ENCODE results near the gene HOXA10.

DNA sequence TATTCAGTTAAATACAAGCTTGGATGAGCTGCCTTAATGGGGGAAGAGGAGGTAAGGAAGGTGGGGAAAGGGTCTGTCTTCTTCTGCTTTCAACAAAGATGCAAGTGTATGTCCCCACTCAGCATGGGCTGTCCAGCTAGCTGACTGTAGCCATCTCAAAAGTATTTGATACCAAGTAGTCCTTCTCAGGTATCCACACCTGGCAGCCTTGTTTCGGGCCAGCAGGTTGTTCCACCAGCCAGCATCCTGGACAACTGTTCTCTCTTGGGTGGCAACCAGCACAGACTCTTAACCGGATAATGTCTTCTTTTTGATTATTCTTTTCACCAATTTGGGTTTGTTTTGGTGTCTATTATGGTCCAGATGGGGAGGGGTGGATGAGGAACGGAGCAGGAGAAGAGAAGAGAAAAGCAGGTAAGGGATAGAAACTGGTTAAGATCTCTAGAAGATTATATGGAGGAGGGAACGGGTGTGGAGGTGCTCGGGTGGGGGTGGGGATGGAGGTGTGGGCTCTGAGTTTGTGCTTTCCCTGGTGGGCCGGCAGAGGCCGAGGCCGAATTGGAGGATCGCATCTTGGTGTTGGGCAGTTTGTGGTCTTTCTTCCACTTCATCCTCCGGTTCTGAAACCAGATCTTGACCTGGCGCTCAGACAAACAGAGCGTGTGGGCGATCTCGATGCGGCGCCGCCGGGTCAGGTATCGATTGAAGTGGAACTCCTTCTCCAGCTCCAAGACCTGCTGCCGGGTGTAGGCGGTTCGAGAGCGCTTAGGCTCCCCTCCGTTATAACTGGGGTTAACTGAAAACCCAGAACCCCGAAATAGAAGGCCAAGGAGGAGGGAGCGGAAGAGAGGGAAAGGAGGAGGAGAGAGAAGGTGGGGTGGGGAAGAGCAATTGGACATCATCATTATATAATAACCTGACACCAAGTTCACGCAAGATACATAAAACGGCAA is 45.1 kb downstream of the HOXA10 start:
- no peak for TF ChIP-seq SIN3A (IDR thresholded peaks at IDR 0.05; ENCODE audit: borderline replicate concordance, insufficient read depth, low read length)
- TF ChIP-seq REST (IDR thresholded peaks at IDR 0.05; ENCODE audit: insufficient read depth in 1 of 2, low read depth in 2 of 2, low read length in 2 of 2) = no peak
- TF ChIP-seq POLR2AphosphoS5 (IDR thresholded peaks at IDR 0.05; ENCODE audit: low read depth, low read length) = no peak
- no peak for TF ChIP-seq TAF1 (IDR thresholded peaks at IDR 0.05; ENCODE audit: borderline replicate concordance, insufficient read depth, low read length)
